SK-N-SH (cell line): Measurements from ENCODE around the gene FAM20C.

Source experiments
- CTCF ChIP-seq: fragments of 200-600 bp; sonication (generic); IDR thresholded peaks from 2 replicates; pipeline ENCODE4 v1.6.1; 2017; ENCODE audit warnings: antibody characterized with exemption, mild to moderate bottlenecking, moderate library complexity
- EP300 ChIP-seq, 2 experiments: IDR thresholded peaks; 2 replicates each; pipeline versions ENCODE4 v1.4.0 to v1.6.1; 2012; ENCODE audit warnings: borderline replicate concordance in 1 of 2, low read depth in 1 of 2, low read length in 1 of 2
- EZH2phosphoT487 ChIP-seq: fragments of 200-600 bp; sonication (generic); IDR thresholded peaks from 2 replicates; pipeline ENCODE4 v1.6.1; 2017; ENCODE audit warnings: low read depth, mixed run types, mild to moderate bottlenecking, antibody characterized with exemption, moderate library complexity, borderline replicate concordance
- FOXM1 ChIP-seq: IDR thresholded peaks from 2 replicates; pipeline ENCODE4 v1.4.0; 2012; ENCODE audit warnings: low read depth, mild to moderate bottlenecking
- NRF1 ChIP-seq: IDR thresholded peaks from 2 replicates; pipeline ENCODE4 v1.6.1; 2012; ENCODE audit warnings: low read depth, mild to moderate bottlenecking, low read length
- POLR2AphosphoS5 ChIP-seq: IDR thresholded peaks from 2 replicates; pipeline ENCODE4 v1.6.1; 2012; ENCODE audit warnings: low read depth, low read length
- RFX5 ChIP-seq: IDR thresholded peaks from 2 replicates; pipeline ENCODE4 v1.6.1; 2012; ENCODE audit warnings: mild to moderate bottlenecking, improper control_type of control experiment, low read length
- SIN3A ChIP-seq: IDR thresholded peaks from 2 replicates; pipeline ENCODE4 v1.6.1; 2012; ENCODE audit warnings: low read depth, mild to moderate bottlenecking, low read length, moderate library complexity, borderline replicate concordance
- TAF1 ChIP-seq: IDR thresholded peaks from 2 replicates; pipeline ENCODE4 v1.6.1; 2012; ENCODE audit warnings: low read depth, mild to moderate bottlenecking, low read length, moderate library complexity, borderline replicate concordance
- TF ChIP-seq, protein P1 (sequence below): IDR thresholded peaks from 2 replicates; pipeline ENCODE4 v1.4.0; 2012; ENCODE audit warnings: low read depth, borderline replicate concordance
- TF ChIP-seq, protein P2 (sequence below): IDR thresholded peaks from 2 replicates; pipeline ENCODE4 v1.4.0; 2012; ENCODE audit warnings: low read depth
- TF ChIP-seq, protein P3 (sequence below): IDR thresholded peaks from 2 replicates; pipeline ENCODE4 v1.6.1; 2012; ENCODE audit warnings: mild to moderate bottlenecking, low read depth, low read length, moderate library complexity

GRCh38 chr7:208816-209215 is 16.4 kb downstream of the FAM20C start:
- TF ChIP-seq TAF1 (no peak), EP300 (IDR thresholded peaks at IDR 0.05; ENCODE audit: borderline replicate concordance in 1 of 2, low read depth in 1 of 2, low read length in 1 of 2) (no peak), CTCF (no peak), POLR2AphosphoS5 (no peak), NRF1 (no peak), FOXM1 (no peak), RFX5 (no peak), SIN3A (no peak), EZH2phosphoT487 (no peak)
- TF ChIP-seq, protein P1, sequence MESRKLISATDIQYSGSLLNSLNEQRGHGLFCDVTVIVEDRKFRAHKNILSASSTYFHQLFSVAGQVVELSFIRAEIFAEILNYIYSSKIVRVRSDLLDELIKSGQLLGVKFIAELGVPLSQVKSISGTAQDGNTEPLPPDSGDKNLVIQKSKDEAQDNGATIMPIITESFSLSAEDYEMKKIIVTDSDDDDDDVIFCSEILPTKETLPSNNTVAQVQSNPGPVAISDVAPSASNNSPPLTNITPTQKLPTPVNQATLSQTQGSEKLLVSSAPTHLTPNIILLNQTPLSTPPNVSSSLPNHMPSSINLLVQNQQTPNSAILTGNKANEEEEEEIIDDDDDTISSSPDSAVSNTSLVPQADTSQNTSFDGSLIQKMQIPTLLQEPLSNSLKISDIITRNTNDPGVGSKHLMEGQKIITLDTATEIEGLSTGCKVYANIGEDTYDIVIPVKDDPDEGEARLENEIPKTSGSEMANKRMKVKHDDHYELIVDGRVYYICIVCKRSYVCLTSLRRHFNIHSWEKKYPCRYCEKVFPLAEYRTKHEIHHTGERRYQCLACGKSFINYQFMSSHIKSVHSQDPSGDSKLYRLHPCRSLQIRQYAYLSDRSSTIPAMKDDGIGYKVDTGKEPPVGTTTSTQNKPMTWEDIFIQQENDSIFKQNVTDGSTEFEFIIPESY: no peak
- TF ChIP-seq, protein P2, sequence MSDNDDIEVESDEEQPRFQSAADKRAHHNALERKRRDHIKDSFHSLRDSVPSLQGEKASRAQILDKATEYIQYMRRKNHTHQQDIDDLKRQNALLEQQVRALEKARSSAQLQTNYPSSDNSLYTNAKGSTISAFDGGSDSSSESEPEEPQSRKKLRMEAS: no peak
- TF ChIP-seq, protein P3, sequence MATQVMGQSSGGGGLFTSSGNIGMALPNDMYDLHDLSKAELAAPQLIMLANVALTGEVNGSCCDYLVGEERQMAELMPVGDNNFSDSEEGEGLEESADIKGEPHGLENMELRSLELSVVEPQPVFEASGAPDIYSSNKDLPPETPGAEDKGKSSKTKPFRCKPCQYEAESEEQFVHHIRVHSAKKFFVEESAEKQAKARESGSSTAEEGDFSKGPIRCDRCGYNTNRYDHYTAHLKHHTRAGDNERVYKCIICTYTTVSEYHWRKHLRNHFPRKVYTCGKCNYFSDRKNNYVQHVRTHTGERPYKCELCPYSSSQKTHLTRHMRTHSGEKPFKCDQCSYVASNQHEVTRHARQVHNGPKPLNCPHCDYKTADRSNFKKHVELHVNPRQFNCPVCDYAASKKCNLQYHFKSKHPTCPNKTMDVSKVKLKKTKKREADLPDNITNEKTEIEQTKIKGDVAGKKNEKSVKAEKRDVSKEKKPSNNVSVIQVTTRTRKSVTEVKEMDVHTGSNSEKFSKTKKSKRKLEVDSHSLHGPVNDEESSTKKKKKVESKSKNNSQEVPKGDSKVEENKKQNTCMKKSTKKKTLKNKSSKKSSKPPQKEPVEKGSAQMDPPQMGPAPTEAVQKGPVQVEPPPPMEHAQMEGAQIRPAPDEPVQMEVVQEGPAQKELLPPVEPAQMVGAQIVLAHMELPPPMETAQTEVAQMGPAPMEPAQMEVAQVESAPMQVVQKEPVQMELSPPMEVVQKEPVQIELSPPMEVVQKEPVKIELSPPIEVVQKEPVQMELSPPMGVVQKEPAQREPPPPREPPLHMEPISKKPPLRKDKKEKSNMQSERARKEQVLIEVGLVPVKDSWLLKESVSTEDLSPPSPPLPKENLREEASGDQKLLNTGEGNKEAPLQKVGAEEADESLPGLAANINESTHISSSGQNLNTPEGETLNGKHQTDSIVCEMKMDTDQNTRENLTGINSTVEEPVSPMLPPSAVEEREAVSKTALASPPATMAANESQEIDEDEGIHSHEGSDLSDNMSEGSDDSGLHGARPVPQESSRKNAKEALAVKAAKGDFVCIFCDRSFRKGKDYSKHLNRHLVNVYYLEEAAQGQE: no peak
